Testis (tissue), 3 donors: ENCODE measurements around the gene LRRK1. TPM values are rescaled to one million over a fixed set of nuclear protein-coding genes. Genes with fewer than 3 reads are reported as not detected.

Source experiments
- polyA plus RNA-seq: library from polyadenylated mRNA; stranded (reverse); fragments of 350-450 nt; fragmentation: Illumina TruSeq; extraction: RNeasy Lipid Tissue Mini Kit (QIAGEN cat#74804); gene quantifications from one replicate; pipeline ENCODE4 v1.2.3, GENCODE V29; 2014; ENCODE audit warnings: low read depth, low replicate concordance; ENCODE audit not compliant: insufficient read depth
- total RNA-seq, 2 donors: library from RNA; depleted of rRNA; stranded (reverse); fragments of >200 nt; gene quantifications; one replicate each; pipeline ENCODE4 v1.2.3, GENCODE V29; 2016

The LRRK1 gene
- total and polyA plus RNA-seq, 3 donors from 2014 or later: 18.8 to 24.6 (median 23.0) TPM

Other genes with a start within 250 kb of the LRRK1 start
- 10 to 100 TPM; 42.5 to 69.9 TPM for gene ALDH1A3, start 39.5 kb upstream of the LRRK1 start, total RNA-seq
- gene ALDH1A3, start 39.5 kb upstream of the LRRK1 start, polyA plus RNA-seq: 29.5 TPM